GM19438 (cell line): ENCODE results near the gene ETAA1.

Source experiments
- ATAC-seq: cut with Tn5 transposase; IDR thresholded peaks from one replicate; pipeline ENCODE4 v1.9.1; 2021; ENCODE audit warnings: low read depth; ENCODE audit not compliant: unreplicated experiment

Gene ETAA1

GRCh38 chr2:67397143-67397986 lies at the start of gene ETAA1:
ETAA1 (plus strand) TSS chr2:67397333; CDS start chr2:67397449, 116 bp downstream.
- peak; percentile 99 for ATAC-seq

GRCh38 chr2:67366832-67367412 lies 30.2 kb upstream of the ETAA1 start:
- no peak for ATAC-seq

GRCh38 chr2:67374481-67374880 lies 22.7 kb upstream of the ETAA1 start:
- no peak for ATAC-seq

GRCh38 chr2:67374949-67375348 lies 22.2 kb upstream of the ETAA1 start:
- ATAC-seq = no peak

- no peak for ATAC-seq
Observed at GRCh38 chr2:67378555-67378954, 18.6 kb upstream of the ETAA1 start.

- ATAC-seq = no peak
Observed at GRCh38 chr2:67379048-67379447, 18.1 kb upstream of the ETAA1 start.

- ATAC-seq = no peak
Observed at GRCh38 chr2:67384123-67384822, 12.9 kb upstream of the ETAA1 start.

- ATAC-seq = no peak
Observed at GRCh38 chr2:67388680-67389079, 8.5 kb upstream of the ETAA1 start.

GRCh38 chr2:67389286-67389685 lies 7.8 kb upstream of the ETAA1 start:
- no peak for ATAC-seq

GRCh38 chr2:67389788-67390187 lies 7.3 kb upstream of the ETAA1 start:
- ATAC-seq = no peak

GRCh38 chr2:67393237-67393636 lies 3.9 kb upstream of the ETAA1 start:
- no peak for ATAC-seq

GRCh38 chr2:67394734-67395133 lies 2.4 kb upstream of the ETAA1 start:
- no peak for ATAC-seq

GRCh38 chr2:67399144-67399543 lies 2.0 kb downstream of the ETAA1 start:
- ATAC-seq = no peak

GRCh38 chr2:67399831-67400489 lies 2.8 kb downstream of the ETAA1 start:
- ATAC-seq = no peak

GRCh38 chr2:67400560-67401485 lies 3.7 kb downstream of the ETAA1 start:
- ATAC-seq = no peak

GRCh38 chr2:67408346-67408745 lies 11.2 kb downstream of the ETAA1 start:
- no peak for ATAC-seq

GRCh38 chr2:67412424-67412823 lies 15.3 kb downstream of the ETAA1 start:
- no peak for ATAC-seq

GRCh38 chr2:67414867-67415266 lies 17.7 kb downstream of the ETAA1 start:
- ATAC-seq = no peak

- no peak for ATAC-seq
Observed at GRCh38 chr2:67416136-67416535, 19.0 kb downstream of the ETAA1 start.

- no peak for ATAC-seq
Observed at GRCh38 chr2:67423489-67423888, 26.4 kb downstream of the ETAA1 start.
